ENCODE results near the gene NKAP.

DNA sequence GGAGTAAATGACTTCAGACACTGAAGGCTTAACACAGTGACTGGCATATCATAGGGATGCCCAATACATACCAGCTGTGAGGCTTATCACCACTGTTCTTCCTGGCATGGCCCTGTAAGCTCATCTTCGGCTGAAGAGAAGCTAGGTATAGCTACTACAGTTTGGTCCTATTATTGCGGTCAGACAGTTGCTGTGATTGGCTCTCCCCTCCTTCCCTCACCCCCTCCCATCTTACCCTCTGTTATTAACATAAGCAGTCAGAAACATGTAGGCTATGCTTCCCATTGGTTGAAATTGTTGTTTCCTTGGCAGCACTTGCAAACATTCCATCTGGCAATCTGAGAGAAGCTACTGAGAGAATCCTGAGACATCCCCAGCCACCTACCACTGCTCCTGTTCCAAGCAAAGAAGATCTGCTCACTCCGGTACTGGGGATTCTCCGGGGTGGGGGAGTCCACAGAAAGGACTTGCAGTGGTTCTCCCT, 47.7 kb downstream of the NKAP start, which contains the start of gene AKAP14:
- TF ChIP-seq POLR2AphosphoS5 (IDR thresholded peaks at IDR 0.05), result no peak
- TF ChIP-seq, protein P1, sequence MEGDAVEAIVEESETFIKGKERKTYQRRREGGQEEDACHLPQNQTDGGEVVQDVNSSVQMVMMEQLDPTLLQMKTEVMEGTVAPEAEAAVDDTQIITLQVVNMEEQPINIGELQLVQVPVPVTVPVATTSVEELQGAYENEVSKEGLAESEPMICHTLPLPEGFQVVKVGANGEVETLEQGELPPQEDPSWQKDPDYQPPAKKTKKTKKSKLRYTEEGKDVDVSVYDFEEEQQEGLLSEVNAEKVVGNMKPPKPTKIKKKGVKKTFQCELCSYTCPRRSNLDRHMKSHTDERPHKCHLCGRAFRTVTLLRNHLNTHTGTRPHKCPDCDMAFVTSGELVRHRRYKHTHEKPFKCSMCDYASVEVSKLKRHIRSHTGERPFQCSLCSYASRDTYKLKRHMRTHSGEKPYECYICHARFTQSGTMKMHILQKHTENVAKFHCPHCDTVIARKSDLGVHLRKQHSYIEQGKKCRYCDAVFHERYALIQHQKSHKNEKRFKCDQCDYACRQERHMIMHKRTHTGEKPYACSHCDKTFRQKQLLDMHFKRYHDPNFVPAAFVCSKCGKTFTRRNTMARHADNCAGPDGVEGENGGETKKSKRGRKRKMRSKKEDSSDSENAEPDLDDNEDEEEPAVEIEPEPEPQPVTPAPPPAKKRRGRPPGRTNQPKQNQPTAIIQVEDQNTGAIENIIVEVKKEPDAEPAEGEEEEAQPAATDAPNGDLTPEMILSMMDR (IDR thresholded peaks at IDR 0.05 in 8 of 11, conservative IDR thresholded peaks at IDR 0.05 in 3 of 11), result no peak

All from spleen (tissue), 7 donors.